Loucy (cell line): Measurements from ENCODE around the gene FEZF2.

Experiments used
- H2AFZ ChIP-seq: fragments of 200-600 bp; sonication (generic); 2 replicates; pipeline ENCODE4 v1.6.0; 2016; ENCODE audit warnings: antibody characterized with exemption, mild to moderate bottlenecking, low read length, moderate library complexity
- H3F3A ChIP-seq: fragments of 200-600 bp; 2 replicates; pipeline ENCODE4 v1.6.0; 2016; ENCODE audit warnings: antibody characterized with exemption, low read depth, mild to moderate bottlenecking
- H3K27me3 ChIP-seq: fragments of 200-600 bp; sonication (generic); 2 replicates; pipeline ENCODE4 v1.6.1; 2014; ENCODE audit warnings: low read length, mild to moderate bottlenecking; ENCODE audit not compliant: insufficient read depth, poor library complexity, severe bottlenecking
- H3K36me3 ChIP-seq: fragments of 200-600 bp; sonication (generic); 2 replicates; pipeline ENCODE4 v1.6.1; 2016; ENCODE audit warnings: low read length; ENCODE audit not compliant: insufficient read depth
- H3K4me1 ChIP-seq: fragments of 200-600 bp; sonication (generic); 2 replicates; pipeline ENCODE4 v1.5.1; 2014; ENCODE audit warnings: low read length, mild to moderate bottlenecking; ENCODE audit not compliant: insufficient read depth, poor library complexity, severe bottlenecking
- H3K4me2 ChIP-seq: fragments of 200-600 bp; sonication (generic); 2 replicates; pipeline ENCODE4 v1.6.0; 2014; ENCODE audit warnings: antibody characterized with exemption, low read length, low read depth, mild to moderate bottlenecking; ENCODE audit not compliant: poor library complexity, severe bottlenecking
- H3K4me3 ChIP-seq: fragments of 200-600 bp; sonication (generic); 2 replicates; pipeline ENCODE4 v1.5.1; 2014; ENCODE audit warnings: low read length, mild to moderate bottlenecking, mixed read lengths; ENCODE audit not compliant: poor library complexity, severe bottlenecking
- H3K79me2 ChIP-seq: fragments of 200-600 bp; sonication (generic); 2 replicates; pipeline ENCODE4 v1.6.1; 2014; ENCODE audit warnings: low read length; ENCODE audit not compliant: insufficient read depth
- H3K9ac ChIP-seq: fragments of 200-600 bp; sonication (generic); 2 replicates; pipeline ENCODE4 v1.6.0; 2014; ENCODE audit warnings: mild to moderate bottlenecking, low read depth, low read length, moderate library complexity; ENCODE audit not compliant: poor library complexity, severe bottlenecking
- H3K9me2 ChIP-seq: fragments of 200-600 bp; sonication (generic); replicated peaks from 2 replicates; pipeline ENCODE4 v1.6.1; 2016; ENCODE audit warnings: low read depth, low read length, mixed read lengths
- H3K9me3 ChIP-seq: fragments of 200-600 bp; sonication (generic); 2 replicates; pipeline ENCODE4 v1.6.1; 2014; ENCODE audit warnings: mild to moderate bottlenecking, antibody characterized with exemption, low read length, low read depth; ENCODE audit not compliant: insufficient read depth
- H4K20me1 ChIP-seq: fragments of 200-600 bp; sonication (generic); 2 replicates; pipeline ENCODE4 v1.6.0; 2014; ENCODE audit warnings: antibody characterized with exemption, low read length, mild to moderate bottlenecking; ENCODE audit not compliant: insufficient read depth, poor library complexity, severe bottlenecking
- CTCF ChIP-seq: fragments of 200-600 bp; sonication (generic); conservative IDR thresholded peaks from 2 replicates; pipeline ENCODE4 v1.5.1; 2014; ENCODE audit warnings: mild to moderate bottlenecking, antibody characterized with exemption, low read length
- EZH2phosphoT487 ChIP-seq: fragments of 200-600 bp; IDR thresholded peaks from 2 replicates; pipeline ENCODE4 v1.6.1; 2018; ENCODE audit warnings: antibody characterized with exemption, mild to moderate bottlenecking, moderate library complexity, borderline replicate concordance

Gene FEZF2

GRCh38 chr3:62370112-62370857 is 3.1 kb downstream of the FEZF2 start:
- no peak for TF ChIP-seq CTCF
- TF ChIP-seq EZH2phosphoT487 = no peak
- Histone ChIP-seq H3K4me2 (no peak overlapping the region), H3K4me3 (no peak overlapping the region), H4K20me1 (no peaks in the 10 kb centered on the region), H2AFZ (no peak overlapping the region), H3K36me3 (no peaks in the 10 kb centered on the region), H3K79me2 (no peaks in the 10 kb centered on the region), H3F3A (no peaks in the 10 kb centered on the region), H3K4me1 (no peaks in the 10 kb centered on the region), H3K9me2 (no peaks in the 10 kb centered on the region), H3K9me3 (no peaks in the 10 kb centered on the region), H3K9ac (no peak overlapping the region), H3K27me3 (no peaks in the 10 kb centered on the region)

- Histone ChIP-seq H3K9me2 (no peaks in the 10 kb centered on the region), H3K4me2 (no peak overlapping the region), H4K20me1 (no peaks in the 10 kb centered on the region), H2AFZ (no peak overlapping the region), H3K27me3 (no peaks in the 10 kb centered on the region), H3K9ac (no peak overlapping the region), H3K9me3 (no peaks in the 10 kb centered on the region), H3K4me3 (no peak overlapping the region), H3K4me1 (no peaks in the 10 kb centered on the region), H3K79me2 (no peaks in the 10 kb centered on the region), H3K36me3 (no peaks in the 10 kb centered on the region), H3F3A (no peaks in the 10 kb centered on the region)
- TF ChIP-seq CTCF (no peak), EZH2phosphoT487 (no peak)
These were observed 3.9 kb downstream of the FEZF2 start for GRCh38 chr3:62369476-62369743.

GRCh38 chr3:62368705-62369475 is 4.5 kb downstream of the FEZF2 start:
- H3F3A ChIP-seq = no peaks in the 10 kb centered on the region
- no peaks in the 10 kb centered on the region for H3K4me1 ChIP-seq
- no peak overlapping the region for H3K4me2 ChIP-seq
- no peaks in the 10 kb centered on the region for H3K79me2 ChIP-seq
- H4K20me1 ChIP-seq = no peaks in the 10 kb centered on the region
- H3K9ac ChIP-seq = no peak overlapping the region
- no peak overlapping the region for H2AFZ ChIP-seq
- no peak overlapping the region for H3K4me3 ChIP-seq
- H3K9me3 ChIP-seq = no peaks in the 10 kb centered on the region
- TF ChIP-seq EZH2phosphoT487 (no peak), CTCF (no peak)
- no peaks in the 10 kb centered on the region for H3K9me2 ChIP-seq
- no peaks in the 10 kb centered on the region for H3K27me3 ChIP-seq
- no peaks in the 10 kb centered on the region for H3K36me3 ChIP-seq
